CD4-positive, alpha-beta T cell (primary cell): Measurements from ENCODE around the gene CFDP1. TPM values are rescaled to one million over a fixed set of nuclear protein-coding genes. Genes with fewer than 3 reads are reported as not detected.
A peak's percentile ranks its signal among the peaks of the same experiment; 100 is the strongest.

Source experiments
- ATAC-seq: fragments of 200-7000 bp; cut with Tn5 transposase; one replicate; pipeline ENCODE4 v1.10.0; 2022; ENCODE audit warnings: mild to moderate bottlenecking; ENCODE audit not compliant: poor library complexity
- CTCF ChIA-PET: fragments of 350-600 bp; sonication (Branson Sonifier 250); formaldehyde crosslinking; loops from one replicate; lab custom pipeline; 2021; ENCODE audit warnings: antibody characterized with exemption, inconsistent platforms; lab: Charles Lee
- POLR2A ChIA-PET: fragments of 350-600 bp; sonication (Branson Sonifier 250); formaldehyde crosslinking; loops from one replicate; lab custom pipeline; 2021; ENCODE audit warnings: antibody characterized with exemption, inconsistent platforms; lab: Charles Lee
- DNase-seq, 14 experiments: peaks; one replicate each; pipeline ENCODE4 v3.0.0-alpha.2; 2013 to 2020; ENCODE audit warnings: mixed read lengths in 2 of 14
- H3K27ac ChIP-seq, 2 donors: one replicate each; pipeline versions ENCODE4 v1.5.1 to v1.7.0; 2013; ENCODE audit warnings: low read length in 2 of 2, low read depth in 1 of 2, mild to moderate bottlenecking in 1 of 2
- H3K27me3 ChIP-seq, 2 experiments: 1 replicate in 1 of 2; 2 replicates in 1 of 2; pipeline versions ENCODE4 v1.6.1 to v1.7.0; 2013; ENCODE audit warnings: low read length in 2 of 2, control low read depth in 1 of 2, mild to moderate bottlenecking in 1 of 2, moderate library complexity in 1 of 2; ENCODE audit not compliant: insufficient read depth in 2 of 2, control insufficient read depth in 1 of 2
- H3K36me3 ChIP-seq: one replicate; pipeline ENCODE4 v1.6.1; 2013; ENCODE audit warnings: low read length, control low read depth; ENCODE audit not compliant: insufficient read depth
- H3K4me1 ChIP-seq: one replicate; pipeline ENCODE4 v1.6.1; 2013; ENCODE audit warnings: low read length, control low read depth; ENCODE audit not compliant: insufficient read depth
- H3K4me3 ChIP-seq: one replicate; pipeline ENCODE4 v1.5.1; 2013; ENCODE audit warnings: mild to moderate bottlenecking, low read length, moderate library complexity
- H3K9me3 ChIP-seq, 2 experiments: 1 replicate in 1 of 2; 2 replicates in 1 of 2; pipeline versions ENCODE4 v1.6.1 to v1.7.0; 2013; ENCODE audit warnings: low read length in 2 of 2, mild to moderate bottlenecking in 2 of 2, control low read depth in 1 of 2, moderate library complexity in 1 of 2; ENCODE audit not compliant: control insufficient read depth in 1 of 2, insufficient read depth in 1 of 2
- H3K27ac Mint-ChIP-seq: one replicate; pipeline ENCODE4 v1.8.0; 2020; ENCODE audit warnings: mixed read lengths
- H3K27me3 Mint-ChIP-seq: one replicate; pipeline ENCODE4 v1.8.0; 2021; ENCODE audit warnings: mixed read lengths
- H3K36me3 Mint-ChIP-seq: one replicate; pipeline ENCODE4 v1.8.0; 2021; ENCODE audit warnings: low read depth, mixed read lengths
- H3K4me1 Mint-ChIP-seq: one replicate; pipeline ENCODE4 v1.8.0; 2021; ENCODE audit warnings: low read depth, mixed read lengths
- H3K4me3 Mint-ChIP-seq: one replicate; pipeline ENCODE4 v1.8.0; 2020; ENCODE audit warnings: mild to moderate bottlenecking, mixed read lengths
- H3K9me3 Mint-ChIP-seq: one replicate; pipeline ENCODE4 v1.8.0; 2020; ENCODE audit warnings: mixed read lengths
- CTCF ChIP-seq: fragments of 200-600 bp; IDR thresholded peaks from one replicate; pipeline ENCODE4 v1.8.0; 2022; ENCODE audit warnings: antibody characterized with exemption, mild to moderate bottlenecking
- intact Hi-C, 2 experiments: fragments of 100-400 bp; cut with DNase I in 1 of 2; cut with micrococcal nuclease in 1 of 2; formaldehyde crosslinking; loops; one replicate each; pipeline versions ENCODE4 v1.15.1 to v1.9.0; 2023 to 2025; cut with DNase I, micrococcal nuclease
- total RNA-seq, 174 experiments: library from RNA in 2 of 174; stranded (reverse) in 2 of 174; gene quantifications; one replicate each; pipeline ENCODE4 v1.2.3 and lab custom pipeline; 2021 to 2026

CFDP1 gene
- total RNA-seq, 2 experiments from 2014 or later, result 23.0 to 25.5 TPM

GRCh38 chr16:75266738-75267630 is 166.3 kb downstream of the CFDP1 start:
- no peak for DNase-seq
- CTCF ChIA-PET, result no interaction called here
- Histone ChIP-seq H3K36me3 (no peaks in the 10 kb centered on the region), H3K27me3 (peaks cover 40 to 52% of the 10 kb centered on the region in 2 experiments), H3K4me1 (peaks cover 15% of the 10 kb centered on the region), H3K9me3 (peaks cover 0 to 20% of the 10 kb centered on the region in 2 experiments), H3K27ac (no peak overlapping the region), H3K4me3 (no peak overlapping the region)
- Mint-ChIP-seq H3K4me3 (peak overlapping the region; percentile 80), H3K27me3 (peaks cover 48% of the 10 kb centered on the region), H3K9me3 (no peaks in the 10 kb centered on the region), H3K36me3 (no peaks in the 10 kb centered on the region), H3K27ac (no peak overlapping the region), H3K4me1 (no peaks in the 10 kb centered on the region)
- intact Hi-C loops, result no loop called here
- POLR2A ChIA-PET, result no interaction called here
- TF ChIP-seq CTCF, result no peak
- no peak for ATAC-seq

- no peak for TF ChIP-seq CTCF
These were observed 167.2 kb downstream of the CFDP1 start for GRCh38 chr16:75265911-75266701.

GRCh38 chr16:75264999-75265910 is 168.0 kb downstream of the CFDP1 start:
- ChIA-PET POLR2A (no interaction called here), CTCF (no interaction called here)
- no peak for ATAC-seq
- no peak overlapping the region for H3K4me3 Mint-ChIP-seq
- H3K4me1 Mint-ChIP-seq, result no peaks in the 10 kb centered on the region
- DNase-seq, result no peak
- H3K27ac Mint-ChIP-seq, result no peak overlapping the region
- Histone ChIP-seq H3K9me3 (peaks cover 0 to 20% of the 10 kb centered on the region in 2 experiments), H3K27ac (no peak overlapping the region), H3K36me3 (no peaks in the 10 kb centered on the region), H3K4me3 (peak overlapping the region; percentile 49), H3K27me3 (peaks cover 32 to 50% of the 10 kb centered on the region in 2 experiments), H3K4me1 (peaks cover 15% of the 10 kb centered on the region)
- intact Hi-C loops, result no loop called here
- TF ChIP-seq CTCF, result no peak
- H3K36me3 Mint-ChIP-seq, result no peaks in the 10 kb centered on the region
- H3K27me3 Mint-ChIP-seq, result peaks cover 56% of the 10 kb centered on the region
- no peaks in the 10 kb centered on the region for H3K9me3 Mint-ChIP-seq

More at GRCh38 chr16:75265911-75266701, 167.2 kb downstream of the CFDP1 start:
- H3K4me3 ChIP-seq, result peak overlapping the region; percentile 41
- ChIA-PET POLR2A (no interaction called here), CTCF (no interaction called here)
- peaks cover 15% of the 10 kb centered on the region for H3K4me1 ChIP-seq
- peak in 2 of 14 experiments; percentile 11 to 26 for DNase-seq
- H3K27me3 ChIP-seq, result peaks cover 32 to 50% of the 10 kb centered on the region in 2 experiments
- H3K36me3 ChIP-seq, result no peaks in the 10 kb centered on the region
- no peak overlapping the region for H3K27ac ChIP-seq
- no peaks in the 10 kb centered on the region for H3K36me3 Mint-ChIP-seq
- no peaks in the 10 kb centered on the region for H3K4me1 Mint-ChIP-seq
- H3K27ac Mint-ChIP-seq, result no peak overlapping the region
- no peak for ATAC-seq
- H3K9me3 ChIP-seq, result peaks cover 0 to 20% of the 10 kb centered on the region in 2 experiments
- peak overlapping the region; percentile 80 for H3K4me3 Mint-ChIP-seq
- peaks cover 50% of the 10 kb centered on the region for H3K27me3 Mint-ChIP-seq
- H3K9me3 Mint-ChIP-seq, result no peaks in the 10 kb centered on the region
- intact Hi-C loops, result no loop called here
